ENCODE measurements around the gene DBN1.

Gene DBN1

GRCh38 chr5:177432839-177433657 lies 40.4 kb downstream of the DBN1 start:
- Histone ChIP-seq H3K27ac (peak overlapping the region; percentile 56 to 99 (median 99); a peak in 21 of 22 replicates), H3K4me2 (peak overlapping the region; percentile 95 to 99 (median 98)), H3K4me3 (peak overlapping the region in 8 of 10 experiments; percentile 30 to 99 (median 56); a peak in 15 of 20 replicates), H3K9me3 (replicated peaks in 1 of 11) (no peaks in the 10 kb centered on the region), H3K4me1 (peaks cover 64 to 80% (median 69%) of the 10 kb centered on the region in 10 experiments), H4K20me1 (peaks cover 0 to 60% (median 19%) of the 10 kb centered on the region in 11 experiments; a peak in 15 of 22 replicates), H3K27me3 (no peaks in the 10 kb centered on the region), H3K9ac (peak overlapping the region; percentile 62 to 99 (median 99)), H3K36me3 (peaks cover 58 to 83% (median 70%) of the 10 kb centered on the region in 11 experiments)
- no peak for TF ChIP-seq Cebpa-rat (IDR thresholded peaks at IDR 0.05)

- Histone ChIP-seq H3K4me3 (peak overlapping the region in 9 of 10 experiments; percentile 18 to 99 (median 55); a peak in 16 of 20 replicates), H3K4me2 (peak overlapping the region; percentile 95 to 99 (median 98))
Measured at GRCh38 chr5:177432143-177432838, 41.1 kb downstream of the DBN1 start.

GRCh38 chr5:177431317-177432142 lies 41.9 kb downstream of the DBN1 start:
- peaks cover 64 to 81% (median 76%) of the 10 kb centered on the region in 10 experiments for H3K4me1 ChIP-seq
- no peaks in the 10 kb centered on the region for H3K27me3 ChIP-seq
- no peaks in the 10 kb centered on the region for H3K9me3 ChIP-seq (replicated peaks in 1 of 11)
- H4K20me1 ChIP-seq: peaks cover 0 to 44% (median 13%) of the 10 kb centered on the region in 11 experiments; a peak in 11 of 22 replicates
- TF ChIP-seq Cebpa-rat (IDR thresholded peaks at IDR 0.05): no peak
- H3K4me2 ChIP-seq: peak overlapping the region; percentile 95 to 99 (median 98)
- H3K4me3 ChIP-seq: peak overlapping the region in 9 of 10 experiments; percentile 30 to 99 (median 55); a peak in 16 of 20 replicates
- H3K9ac ChIP-seq: peak overlapping the region; percentile 62 to 99 (median 99); a peak in 21 of 22 replicates
- H3K27ac ChIP-seq: peak overlapping the region; percentile 56 to 99 (median 99); a peak in 21 of 22 replicates
- peaks cover 43 to 68% (median 55%) of the 10 kb centered on the region in 11 experiments for H3K36me3 ChIP-seq

More at GRCh38 chr5:177432143-177432838, 41.1 kb downstream of the DBN1 start:
- peaks cover 51 to 76% (median 62%) of the 10 kb centered on the region in 11 experiments for H3K36me3 ChIP-seq
- H3K9ac ChIP-seq: peak overlapping the region; percentile 62 to 99 (median 99)
- no peaks in the 10 kb centered on the region for H3K9me3 ChIP-seq (replicated peaks in 1 of 11)
- peak overlapping the region; percentile 56 to 99 (median 99); a peak in 21 of 22 replicates for H3K27ac ChIP-seq
- H3K4me1 ChIP-seq: peaks cover 64 to 79% (median 76%) of the 10 kb centered on the region in 10 experiments
- H4K20me1 ChIP-seq: peaks cover 0 to 52% (median 16%) of the 10 kb centered on the region in 11 experiments; a peak in 14 of 22 replicates
- H3K27me3 ChIP-seq: no peaks in the 10 kb centered on the region
- TF ChIP-seq Cebpa-rat (IDR thresholded peaks at IDR 0.05): no peak

- Histone ChIP-seq H3K27ac (peak overlapping the region; percentile 56 to 99 (median 99)), H4K20me1 (peaks cover 0 to 39% (median 13%) of the 10 kb centered on the region in 11 experiments; a peak in 10 of 22 replicates), H3K4me2 (peak overlapping the region; percentile 95 to 99 (median 98)), H3K9me3 (replicated peaks in 1 of 11) (no peaks in the 10 kb centered on the region), H3K4me3 (peak overlapping the region in 8 of 10 experiments; percentile 29 to 99 (median 54); a peak in 12 of 20 replicates), H3K4me1 (peaks cover 64 to 81% (median 76%) of the 10 kb centered on the region in 10 experiments), H3K9ac (peak overlapping the region; percentile 62 to 99 (median 99); a peak in 21 of 22 replicates), H3K27me3 (no peaks in the 10 kb centered on the region), H3K36me3 (peaks cover 38 to 62% (median 49%) of the 10 kb centered on the region in 11 experiments)
- TF ChIP-seq Cebpa-rat (IDR thresholded peaks at IDR 0.05): no peak
Measured at GRCh38 chr5:177430972-177431316, 42.5 kb downstream of the DBN1 start.

GRCh38 chr5:177430140-177430951 lies 43.1 kb downstream of the DBN1 start:
- peak overlapping the region; percentile 32 to 99 (median 54); a peak in 17 of 20 replicates for H3K4me3 ChIP-seq
- H3K9ac ChIP-seq: peak overlapping the region; percentile 62 to 99 (median 99)
- no peaks in the 10 kb centered on the region for H3K27me3 ChIP-seq
- peak overlapping the region; percentile 95 to 99 (median 98) for H3K4me2 ChIP-seq
- H3K9me3 ChIP-seq (replicated peaks in 1 of 11): no peaks in the 10 kb centered on the region
- TF ChIP-seq Cebpa-rat (IDR thresholded peaks at IDR 0.05): no peak
- peaks cover 32 to 56% (median 43%) of the 10 kb centered on the region in 11 experiments for H3K36me3 ChIP-seq
- H3K4me1 ChIP-seq: peaks cover 69 to 85% (median 81%) of the 10 kb centered on the region in 10 experiments
- H3K27ac ChIP-seq: peak overlapping the region; percentile 56 to 99 (median 99)
- H4K20me1 ChIP-seq: peaks cover 0 to 33% (median 12%) of the 10 kb centered on the region in 11 experiments; a peak in 10 of 22 replicates

- Histone ChIP-seq H3K9me3 (replicated peaks in 1 of 11) (no peaks in the 10 kb centered on the region), H3K4me1 (peaks cover 73 to 83% (median 80%) of the 10 kb centered on the region in 10 experiments), H3K27ac (peak overlapping the region; percentile 87 to 99 (median 99)), H3K9ac (peak overlapping the region; percentile 95 to 99 (median 99)), H3K4me2 (peak overlapping the region; percentile 95 to 99 (median 98)), H3K4me3 (peak overlapping the region; percentile 75 to 99 (median 91); a peak in 17 of 20 replicates), H3K27me3 (no peaks in the 10 kb centered on the region), H4K20me1 (peaks cover 0 to 25% (median 6%) of the 10 kb centered on the region in 11 experiments; a peak in 10 of 22 replicates), H3K36me3 (peaks cover 23 to 47% (median 34%) of the 10 kb centered on the region in 11 experiments)
- TF ChIP-seq Cebpa-rat (IDR thresholded peaks at IDR 0.05): peak; percentile 49 to 95 (median 87); a peak in 19 of 22 replicates
Measured at GRCh38 chr5:177429248-177430040, 44.0 kb downstream of the DBN1 start.
